Neuronal stem cell (in vitro differentiated cells): ENCODE measurements around the gene MPRIP.
A peak's percentile ranks its signal among the peaks of the same experiment; 100 is the strongest.

Experiments used
- DNase-seq: peaks from one replicate; pipeline ENCODE4 v3.0.0-alpha.2; 2013; ENCODE audit warnings: low spot score
- H2AFZ ChIP-seq: one replicate; pipeline ENCODE4 v1.6.1; 2013; ENCODE audit warnings: mild to moderate bottlenecking, low read length, inconsistent platforms
- H2AK5ac ChIP-seq: 2 replicates; pipeline ENCODE4 v1.6.1; 2013; ENCODE audit warnings: low read depth, mild to moderate bottlenecking, inconsistent platforms, low read length, moderate library complexity, mixed read lengths
- H2BK120ac ChIP-seq: 2 replicates; pipeline ENCODE4 v1.6.1; 2013; ENCODE audit warnings: low read depth, mild to moderate bottlenecking, inconsistent platforms, low read length, moderate library complexity, mixed read lengths
- H2BK12ac ChIP-seq: one replicate; pipeline ENCODE4 v1.6.1; 2013; ENCODE audit warnings: low read length, inconsistent platforms
- H2BK15ac ChIP-seq: 2 replicates; pipeline ENCODE4 v1.6.1; 2013; ENCODE audit warnings: mild to moderate bottlenecking, low read length, inconsistent platforms, mixed read lengths
- H2BK5ac ChIP-seq: one replicate; pipeline ENCODE4 v1.6.1; 2013; ENCODE audit warnings: inconsistent platforms, mild to moderate bottlenecking, low read length, moderate library complexity
- H3K14ac ChIP-seq: one replicate; pipeline ENCODE4 v1.6.1; 2013; ENCODE audit warnings: low read length, inconsistent platforms
- H3K18ac ChIP-seq: 2 replicates; pipeline ENCODE4 v1.6.1; 2013; ENCODE audit warnings: low read length, inconsistent platforms
- H3K23ac ChIP-seq: 2 replicates; pipeline ENCODE4 v1.6.1; 2013; ENCODE audit warnings: low read depth, mild to moderate bottlenecking, mixed read lengths, low read length, inconsistent platforms; ENCODE audit not compliant: poor library complexity
- H3K27ac ChIP-seq: replicated peaks from 3 replicates; pipeline ENCODE4 v1.5.1; 2013; ENCODE audit warnings: low read length, inconsistent platforms
- H3K27me3 ChIP-seq, 3 experiments: 2 replicates each; pipeline ENCODE4 v1.6.1; 2013; ENCODE audit warnings: low read length in 3 of 3, mild to moderate bottlenecking in 2 of 3, inconsistent platforms in 1 of 3, low read depth in 1 of 3, mixed read lengths in 1 of 3, moderate library complexity in 1 of 3; ENCODE audit not compliant: control insufficient read depth in 3 of 3, insufficient read depth in 3 of 3
- H3K36me3 ChIP-seq, 2 donors: replicated peaks in 1 of 2; 2 replicates each; pipeline ENCODE4 v1.6.1; 2013; ENCODE audit warnings: low read length in 2 of 2; ENCODE audit not compliant: control insufficient read depth in 2 of 2, insufficient read depth in 2 of 2
- H3K4ac ChIP-seq: 2 replicates; pipeline ENCODE4 v1.6.1; 2013; ENCODE audit warnings: inconsistent platforms, mild to moderate bottlenecking, low read length, moderate library complexity
- H3K4me1 ChIP-seq, 2 donors: 1 replicate in 1 of 2; 2 replicates in 1 of 2; pipeline ENCODE4 v1.6.1; 2013; ENCODE audit warnings: low read length in 2 of 2, low read depth in 1 of 2; ENCODE audit not compliant: control insufficient read depth in 2 of 2, insufficient read depth in 1 of 2
- H3K4me2 ChIP-seq: one replicate; pipeline ENCODE4 v1.6.1; 2013; ENCODE audit warnings: mild to moderate bottlenecking, low read length, inconsistent platforms; ENCODE audit not compliant: insufficient read depth, poor library complexity, severe bottlenecking
- H3K4me3 ChIP-seq, 2 donors: 2 replicates each; pipeline ENCODE4 v1.5.1; 2013; ENCODE audit warnings: low read length in 2 of 2, mild to moderate bottlenecking in 2 of 2, inconsistent platforms in 1 of 2, moderate library complexity in 1 of 2
- H3K79me1 ChIP-seq: one replicate; pipeline ENCODE4 v1.6.1; 2013; ENCODE audit warnings: low read depth, mild to moderate bottlenecking, inconsistent platforms, low read length, moderate library complexity
- H3K9ac ChIP-seq: one replicate; pipeline ENCODE4 v1.6.1; 2013; ENCODE audit warnings: mild to moderate bottlenecking, low read depth, low read length, inconsistent platforms; ENCODE audit not compliant: poor library complexity
- H3K9me3 ChIP-seq, 2 donors: replicated peaks in 1 of 2; 2 replicates each; pipeline versions ENCODE3 to v1.6.1; 2013; ENCODE audit warnings: low read length in 2 of 2, mild to moderate bottlenecking in 2 of 2, inconsistent platforms in 1 of 2, low read depth in 1 of 2, mixed read lengths in 1 of 2, moderate library complexity in 1 of 2; ENCODE audit not compliant: control insufficient read depth in 2 of 2, insufficient read depth in 1 of 2
- H4K8ac ChIP-seq: one replicate; pipeline ENCODE4 v1.6.1; 2013; ENCODE audit warnings: low read depth, mild to moderate bottlenecking, inconsistent platforms, low read length, moderate library complexity
- H4K91ac ChIP-seq: one replicate; pipeline ENCODE4 v1.6.1; 2013; ENCODE audit warnings: low read length, low read depth, mild to moderate bottlenecking, inconsistent platforms; ENCODE audit not compliant: poor library complexity
- WGBS, 2 donors: extraction: QIAGEN DNeasy Blood & Tissue Kit; methylation state at CpG; one replicate each; pipeline ENCODE4 v1.1.7; 2013; ENCODE audit warnings: missing lambda C conversion rate in 2 of 2, mixed read lengths in 1 of 2; ENCODE audit not compliant: insufficient read length in 2 of 2, insufficient replicate concordance in 1 of 2; ENCODE audit errors: extremely low coverage in 2 of 2; 5-methylcytosine and 5-hydroxymethylcytosine counted together

The MPRIP gene

GRCh38 chr17:17168401-17168800, 126.1 kb downstream of the MPRIP start:
- Histone ChIP-seq H2AFZ (no peak overlapping the region), H2BK15ac (no peak overlapping the region), H3K18ac (no peak overlapping the region), H3K4ac (no peak overlapping the region), H3K79me1 (peaks cover 2% of the 10 kb centered on the region), H3K14ac (no peak overlapping the region), H2BK5ac (no peak overlapping the region), H3K4me2 (no peak overlapping the region), H3K27ac (no peak overlapping the region), H3K36me3 (peaks cover 39 to 92% of the 10 kb centered on the region in 2 donors), H2BK12ac (no peak overlapping the region), H3K4me3 (no peak overlapping the region), H4K91ac (no peak overlapping the region), H4K8ac (no peak overlapping the region), H2BK120ac (no peak overlapping the region), H3K9me3 (peaks cover 0 to 2% of the 10 kb centered on the region in 2 donors), H3K4me1 (peaks cover 7 to 16% of the 10 kb centered on the region in 2 donors), H3K23ac (no peak overlapping the region), H3K27me3 (no peaks in the 10 kb centered on the region), H3K9ac (peak overlapping the region; percentile 27), H2AK5ac (no peak overlapping the region)
- WGBS, 2 donors = no CpG with 5 or more reads among the region's 5 CpGs
- no peak for DNase-seq

- no CpG with 5 or more reads among the region's 4 CpGs for WGBS, 2 donors
Observed at GRCh38 chr17:17169396-17169795, 127.1 kb downstream of the MPRIP start.

GRCh38 chr17:17170346-17170985, 128.2 kb downstream of the MPRIP start:
- H3K27ac ChIP-seq = no peak overlapping the region
- no peak overlapping the region for H3K18ac ChIP-seq
- no peak overlapping the region for H2AK5ac ChIP-seq

More at GRCh38 chr17:17169396-17169795, 127.1 kb downstream of the MPRIP start:
- no peak overlapping the region for H2AK5ac ChIP-seq
- peaks cover 0 to 2% of the 10 kb centered on the region in 2 donors for H3K9me3 ChIP-seq
- no peak overlapping the region for H2BK5ac ChIP-seq
- H4K91ac ChIP-seq = no peak overlapping the region
- no peak overlapping the region for H3K14ac ChIP-seq
- peaks cover 45 to 93% of the 10 kb centered on the region in 2 donors for H3K36me3 ChIP-seq
- H2BK120ac ChIP-seq = no peak overlapping the region
- no peak for DNase-seq
- no peak overlapping the region for H3K27ac ChIP-seq
- H3K18ac ChIP-seq = no peak overlapping the region
- H3K4me2 ChIP-seq = no peak overlapping the region
- H2BK12ac ChIP-seq = no peak overlapping the region
- no peaks in the 10 kb centered on the region for H3K27me3 ChIP-seq
- H2BK15ac ChIP-seq = no peak overlapping the region
- H3K79me1 ChIP-seq = peaks cover 2% of the 10 kb centered on the region
- no peak overlapping the region for H3K4me3 ChIP-seq
- no peak overlapping the region for H3K4ac ChIP-seq
- H4K8ac ChIP-seq = no peak overlapping the region
- no peak overlapping the region for H2AFZ ChIP-seq
- H3K9ac ChIP-seq = no peak overlapping the region
- H3K23ac ChIP-seq = no peak overlapping the region
- peaks cover 6 to 16% of the 10 kb centered on the region in 2 donors for H3K4me1 ChIP-seq

GRCh38 chr17:17171186-17171585, 128.9 kb downstream of the MPRIP start:
- H3K27ac ChIP-seq = no peak overlapping the region
- no peak overlapping the region for H3K4me3 ChIP-seq
- WGBS, 2 donors = no CpG with 5 or more reads among the region's 7 CpGs
- H3K23ac ChIP-seq = peak overlapping the region; percentile 67
- H3K4me2 ChIP-seq = no peak overlapping the region
- H3K27me3 ChIP-seq = no peaks in the 10 kb centered on the region
- no peak overlapping the region for H4K8ac ChIP-seq
- H4K91ac ChIP-seq = no peak overlapping the region
- peak overlapping the region; percentile 51 for H3K18ac ChIP-seq
- no peak overlapping the region for H2BK15ac ChIP-seq
- H3K79me1 ChIP-seq = peaks cover 2% of the 10 kb centered on the region
- H3K14ac ChIP-seq = no peak overlapping the region
- no peak for DNase-seq
- no peak overlapping the region for H2AK5ac ChIP-seq
- peaks cover 41 to 91% of the 10 kb centered on the region in 2 donors for H3K36me3 ChIP-seq
- H3K4ac ChIP-seq = no peak overlapping the region
- H3K4me1 ChIP-seq = peaks cover 6 to 16% of the 10 kb centered on the region in 2 donors
- H3K9ac ChIP-seq = no peak overlapping the region
- no peaks in the 10 kb centered on the region for H3K9me3 ChIP-seq
- no peak overlapping the region for H2BK120ac ChIP-seq
- H2AFZ ChIP-seq = no peak overlapping the region
- H2BK5ac ChIP-seq = no peak overlapping the region
- H2BK12ac ChIP-seq = no peak overlapping the region

More at GRCh38 chr17:17170346-17170985, 128.2 kb downstream of the MPRIP start:
- peaks cover 40 to 91% of the 10 kb centered on the region in 2 donors for H3K36me3 ChIP-seq
- no peak overlapping the region for H3K23ac ChIP-seq
- no peak overlapping the region for H2BK12ac ChIP-seq
- H3K4me2 ChIP-seq = no peak overlapping the region
- no peak overlapping the region for H2BK15ac ChIP-seq
- H2BK5ac ChIP-seq = no peak overlapping the region
- no peak overlapping the region for H3K4ac ChIP-seq
- WGBS, 2 donors = no CpG with 5 or more reads among the region's 9 CpGs
- H3K79me1 ChIP-seq = peaks cover 2% of the 10 kb centered on the region
- no peaks in the 10 kb centered on the region for H3K9me3 ChIP-seq
- peaks cover 6 to 16% of the 10 kb centered on the region in 2 donors for H3K4me1 ChIP-seq
- H4K91ac ChIP-seq = no peak overlapping the region
- H4K8ac ChIP-seq = no peak overlapping the region
- no peak overlapping the region for H3K9ac ChIP-seq
- no peak overlapping the region for H2BK120ac ChIP-seq
- H3K4me3 ChIP-seq = no peak overlapping the region
- H3K14ac ChIP-seq = no peak overlapping the region
- no peaks in the 10 kb centered on the region for H3K27me3 ChIP-seq
- DNase-seq = no peak
- no peak overlapping the region for H2AFZ ChIP-seq
